Rectal smooth muscle tissue (tissue), 1 donor: ENCODE data around the gene PRR23E.

ENCODE experiments used
- H3K27ac ChIP-seq: one replicate; pipeline ENCODE4 v1.7.0; 2013; ENCODE audit warnings: low read depth, low read length, inconsistent platforms
- H3K27me3 ChIP-seq: one replicate; pipeline ENCODE4 v1.7.0; 2013; ENCODE audit warnings: low read length; ENCODE audit not compliant: control insufficient read depth, insufficient read depth
- H3K36me3 ChIP-seq: one replicate; pipeline ENCODE4 v1.7.0; 2013; ENCODE audit warnings: low read length; ENCODE audit not compliant: control insufficient read depth, insufficient read depth
- H3K4me1 ChIP-seq: one replicate; pipeline ENCODE4 v1.7.0; 2013; ENCODE audit warnings: low read length; ENCODE audit not compliant: control insufficient read depth, insufficient read depth
- H3K4me3 ChIP-seq: one replicate; pipeline ENCODE4 v1.7.0; 2013; ENCODE audit warnings: low read length
- H3K9ac ChIP-seq: one replicate; pipeline ENCODE4 v1.7.0; 2013; ENCODE audit warnings: low read length

The PRR23E gene

GRCh38 chr3:127156338-127157050, 36.4 kb upstream of the PRR23E start:
- Histone ChIP-seq H3K27me3 (peaks cover 5% of the 10 kb centered on the region), H3K27ac (no peak overlapping the region)

DNA sequence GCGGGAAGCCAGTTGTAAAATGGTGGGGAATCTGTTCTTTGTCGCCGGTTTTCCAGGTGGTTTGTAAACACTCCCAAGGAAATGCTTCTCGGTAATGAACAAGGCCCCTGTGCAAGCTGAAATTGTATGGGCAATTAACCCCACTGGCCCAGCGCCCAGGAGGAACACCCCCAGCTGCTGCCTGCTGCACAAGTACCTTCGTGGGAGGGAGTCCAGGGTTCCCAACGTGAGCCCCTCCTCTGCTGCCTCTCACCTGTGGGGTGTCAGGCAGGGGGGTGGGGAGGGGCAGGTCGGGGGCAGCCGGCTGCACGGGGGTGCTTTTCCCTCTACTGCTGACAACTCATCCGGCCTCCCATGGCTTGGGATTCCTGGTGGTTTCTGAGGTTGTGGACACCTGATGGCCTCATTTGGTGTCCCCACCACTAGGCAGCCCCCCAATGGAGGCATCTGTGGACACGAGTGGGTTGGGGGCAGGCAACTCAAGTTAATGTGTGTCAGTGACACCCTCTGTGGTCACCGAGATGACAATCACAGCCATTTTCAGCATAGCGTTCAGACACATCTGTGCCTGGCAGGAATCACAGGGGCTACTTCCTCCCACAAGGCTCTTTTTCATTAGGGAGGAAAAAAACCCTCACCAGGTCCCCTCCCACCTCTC, 35.6 kb upstream of the PRR23E start:
- Histone ChIP-seq H3K36me3 (no peaks in the 10 kb centered on the region), H3K4me1 (no peaks in the 10 kb centered on the region), H3K27me3 (peaks cover 5% of the 10 kb centered on the region), H3K27ac (no peak overlapping the region), H3K4me3 (no peak overlapping the region), H3K9ac (no peak overlapping the region)

More at GRCh38 chr3:127156338-127157050, 36.4 kb upstream of the PRR23E start:
- Histone ChIP-seq H3K36me3 (no peaks in the 10 kb centered on the region), H3K9ac (no peak overlapping the region), H3K4me1 (no peaks in the 10 kb centered on the region), H3K4me3 (no peak overlapping the region)

DNA sequence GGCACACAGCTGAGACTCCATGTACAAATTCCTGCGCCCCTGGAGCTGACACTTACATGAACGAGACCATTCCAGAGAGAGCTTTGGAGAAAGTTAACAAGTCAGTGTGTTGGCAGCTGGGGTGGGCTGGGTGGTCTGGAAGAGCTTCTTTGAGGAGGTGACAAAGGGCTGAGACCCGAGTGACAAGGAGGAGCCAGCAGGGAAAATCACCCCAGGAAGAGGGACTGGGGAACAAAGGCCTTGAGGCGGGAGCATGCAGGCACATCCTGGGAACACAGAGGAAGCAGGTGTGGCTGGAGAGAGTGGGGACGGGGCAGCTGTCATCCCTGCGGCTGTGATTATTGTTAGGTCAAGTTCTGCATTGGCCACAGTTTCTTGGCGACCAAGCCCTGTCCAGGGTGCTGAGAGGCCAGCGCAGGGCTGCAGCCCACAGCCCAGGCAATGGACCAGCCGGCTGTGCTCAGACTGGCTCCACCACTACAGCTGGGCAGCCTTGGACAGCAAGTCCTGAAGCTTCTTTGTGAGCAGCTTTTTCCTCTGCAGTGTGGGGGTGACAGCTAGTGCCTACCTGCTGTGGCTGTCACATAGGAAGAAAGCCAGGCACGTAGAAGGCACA, 34.2 kb upstream of the PRR23E start:
- Histone ChIP-seq H3K9ac (no peak overlapping the region), H3K4me1 (no peaks in the 10 kb centered on the region), H3K4me3 (no peak overlapping the region), H3K27me3 (no peaks in the 10 kb centered on the region), H3K27ac (no peak overlapping the region), H3K36me3 (no peaks in the 10 kb centered on the region)

- no peaks in the 10 kb centered on the region for H3K27me3 ChIP-seq
These were observed 33.4 kb upstream of the PRR23E start for GRCh38 chr3:127159543-127159942.

DNA sequence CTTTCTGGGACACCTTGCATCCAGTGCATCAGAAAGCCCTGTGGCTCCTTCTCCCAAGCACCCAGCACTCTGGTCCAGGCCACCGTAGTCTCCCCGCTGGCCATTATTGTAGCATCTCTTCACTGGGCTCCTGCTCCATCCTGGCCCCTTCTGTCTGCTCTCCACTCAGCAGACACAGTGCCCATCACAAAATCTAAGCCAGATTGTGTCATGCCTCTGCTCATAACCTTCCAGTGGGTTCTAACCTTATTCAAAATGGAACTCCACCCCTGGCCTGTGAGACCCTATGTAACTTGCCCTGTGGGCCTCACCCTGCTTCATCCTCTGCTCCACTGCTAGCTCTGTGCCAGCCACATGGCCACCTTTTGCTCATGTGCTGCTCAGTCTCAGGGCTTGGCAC, 31.7 kb upstream of the PRR23E start:
- H3K27ac ChIP-seq = no peak overlapping the region
- no peaks in the 10 kb centered on the region for H3K36me3 ChIP-seq
- no peaks in the 10 kb centered on the region for H3K27me3 ChIP-seq
- no peak overlapping the region for H3K4me3 ChIP-seq
- H3K4me1 ChIP-seq = no peaks in the 10 kb centered on the region
- H3K9ac ChIP-seq = no peak overlapping the region

More at GRCh38 chr3:127159543-127159942, 33.4 kb upstream of the PRR23E start:
- no peaks in the 10 kb centered on the region for H3K4me1 ChIP-seq
- no peak overlapping the region for H3K27ac ChIP-seq
- H3K9ac ChIP-seq = no peak overlapping the region
- no peak overlapping the region for H3K4me3 ChIP-seq
- H3K36me3 ChIP-seq = no peaks in the 10 kb centered on the region

DNA sequence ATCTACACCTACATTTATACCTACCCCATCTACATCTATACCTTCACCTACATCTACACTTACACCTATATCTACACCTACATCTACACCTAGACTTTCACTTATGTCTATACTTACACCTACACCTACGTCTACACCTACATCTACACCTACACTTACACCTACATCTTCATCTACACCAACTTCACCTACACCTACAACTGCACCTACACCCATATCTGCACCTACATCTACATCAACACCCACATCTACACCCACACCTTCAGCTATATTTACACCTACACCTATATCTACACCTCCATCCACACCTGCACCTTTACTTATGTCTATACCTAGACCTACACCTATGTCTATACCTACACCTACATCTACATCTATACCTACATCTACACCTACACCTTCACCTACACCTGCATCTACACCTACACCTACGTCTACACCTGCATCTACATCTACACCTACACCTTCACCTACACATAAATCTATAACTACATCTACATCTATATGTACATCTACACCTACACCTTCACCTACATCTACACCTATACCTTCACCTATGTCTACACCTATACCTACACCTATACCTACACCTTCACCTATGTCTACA, 30.9 kb upstream of the PRR23E start:
- no peak overlapping the region for H3K27ac ChIP-seq
- no peaks in the 10 kb centered on the region for H3K27me3 ChIP-seq
- H3K4me1 ChIP-seq = no peaks in the 10 kb centered on the region
- no peaks in the 10 kb centered on the region for H3K36me3 ChIP-seq
- no peak overlapping the region for H3K9ac ChIP-seq
- H3K4me3 ChIP-seq = no peak overlapping the region

DNA sequence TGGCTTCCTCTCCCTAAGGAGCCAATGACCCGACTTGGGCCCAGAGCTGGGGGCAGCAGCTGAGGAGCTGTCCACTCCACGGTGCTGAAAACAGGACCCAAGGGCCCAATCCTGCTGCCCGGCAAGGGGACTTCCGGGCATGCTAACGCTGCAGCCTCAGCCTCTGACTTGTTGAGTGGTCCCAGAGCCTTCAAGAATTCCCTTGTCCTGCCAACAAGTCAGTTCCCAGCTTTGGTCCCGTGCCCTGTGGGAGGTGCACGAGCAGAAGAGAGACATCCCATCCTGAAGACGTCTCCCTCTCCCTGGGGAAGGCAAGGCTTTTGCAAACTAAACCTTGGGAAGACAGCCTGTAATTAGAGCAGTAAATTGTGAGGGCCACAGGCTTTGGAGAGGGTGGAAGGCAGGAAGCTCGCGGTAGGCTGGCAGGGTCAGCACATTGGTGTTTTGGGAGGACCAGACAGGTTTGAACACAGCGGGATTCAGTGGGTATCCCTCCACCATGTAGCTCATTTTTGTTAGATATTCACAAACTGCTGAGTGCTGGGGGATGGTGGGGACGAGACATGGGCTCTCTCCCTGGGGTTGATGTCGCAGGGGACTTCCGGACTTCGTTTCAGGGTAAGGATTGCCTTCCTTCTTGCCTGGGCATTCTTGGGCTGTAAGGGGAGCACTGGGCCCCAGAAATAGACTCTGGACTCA, 29.8 kb upstream of the PRR23E start:
- H3K4me1 ChIP-seq = no peaks in the 10 kb centered on the region
- no peaks in the 10 kb centered on the region for H3K27me3 ChIP-seq
- H3K4me3 ChIP-seq = no peak overlapping the region

GRCh38 chr3:127164615-127165014, 28.3 kb upstream of the PRR23E start:
- Histone ChIP-seq H3K9ac (no peak overlapping the region), H3K36me3 (no peaks in the 10 kb centered on the region), H3K27me3 (no peaks in the 10 kb centered on the region), H3K4me1 (no peaks in the 10 kb centered on the region), H3K27ac (no peak overlapping the region), H3K4me3 (no peak overlapping the region)

More for the DNA sequence above, 29.8 kb upstream of the PRR23E start:
- H3K9ac ChIP-seq = no peak overlapping the region
- H3K27ac ChIP-seq = no peak overlapping the region
- H3K36me3 ChIP-seq = no peaks in the 10 kb centered on the region

DNA sequence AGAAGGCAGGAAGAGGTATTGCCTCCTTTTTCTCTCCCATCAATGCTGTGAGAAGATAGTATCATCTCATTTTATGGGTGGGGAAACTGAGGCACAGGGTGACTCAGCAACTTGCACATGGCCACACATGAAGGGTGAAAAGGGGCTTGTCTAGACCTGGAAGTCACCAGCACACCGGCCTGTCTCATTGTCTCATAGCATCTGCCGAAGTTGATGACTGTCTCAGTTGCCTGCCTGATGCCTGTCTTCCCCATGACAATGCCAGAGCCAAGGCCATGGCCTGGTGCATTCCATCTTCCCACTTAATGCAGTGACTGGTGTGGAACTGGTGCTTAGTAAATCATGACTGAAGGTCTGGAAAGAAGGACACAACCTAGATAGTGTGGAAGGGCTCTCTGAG, 27.9 kb upstream of the PRR23E start:
- no peaks in the 10 kb centered on the region for H3K4me1 ChIP-seq
- no peaks in the 10 kb centered on the region for H3K36me3 ChIP-seq
- H3K27ac ChIP-seq = no peak overlapping the region
- H3K27me3 ChIP-seq = no peaks in the 10 kb centered on the region
- no peak overlapping the region for H3K9ac ChIP-seq
- H3K4me3 ChIP-seq = no peak overlapping the region

DNA sequence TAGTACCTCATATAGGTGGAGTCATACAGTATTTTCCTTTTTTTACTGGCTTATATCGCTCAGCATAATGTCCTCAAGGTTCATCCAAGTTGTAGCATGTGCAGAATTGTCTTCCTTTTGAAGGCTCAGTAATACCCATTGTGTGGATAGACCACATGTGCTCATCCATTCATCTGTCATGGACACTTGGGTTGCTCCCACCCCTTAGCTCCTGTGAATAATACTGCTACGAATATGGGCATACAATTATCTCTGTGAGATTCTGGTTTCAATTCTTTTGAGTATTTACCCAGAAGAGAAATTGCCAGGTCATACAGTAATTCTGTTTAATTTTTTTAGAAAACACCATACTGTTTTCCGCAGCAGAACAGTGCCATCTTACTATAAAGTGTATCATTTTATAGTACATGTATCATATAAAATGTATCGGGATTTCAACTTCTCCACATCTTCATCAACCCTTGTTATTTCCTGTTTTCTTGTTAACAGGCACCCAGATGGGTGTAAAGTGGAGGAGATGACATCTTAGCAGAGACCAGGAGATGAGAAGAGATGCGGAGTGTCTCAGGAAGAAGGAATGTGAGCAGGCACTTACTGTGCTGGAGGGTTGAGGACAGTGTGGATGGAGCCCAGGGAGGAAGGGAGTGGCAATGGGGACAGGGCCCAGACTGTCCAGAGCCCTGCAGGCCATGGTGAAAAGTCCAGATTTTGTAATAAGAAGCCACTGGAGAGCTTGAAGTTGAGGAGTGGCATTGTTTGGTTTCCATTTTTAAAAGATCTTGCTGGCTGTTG, 27.0 kb upstream of the PRR23E start:
- no peak overlapping the region for H3K9ac ChIP-seq
- H3K27me3 ChIP-seq = no peaks in the 10 kb centered on the region
- H3K27ac ChIP-seq = no peak overlapping the region
- no peaks in the 10 kb centered on the region for H3K4me1 ChIP-seq
- H3K4me3 ChIP-seq = no peak overlapping the region
- H3K36me3 ChIP-seq = no peaks in the 10 kb centered on the region

DNA sequence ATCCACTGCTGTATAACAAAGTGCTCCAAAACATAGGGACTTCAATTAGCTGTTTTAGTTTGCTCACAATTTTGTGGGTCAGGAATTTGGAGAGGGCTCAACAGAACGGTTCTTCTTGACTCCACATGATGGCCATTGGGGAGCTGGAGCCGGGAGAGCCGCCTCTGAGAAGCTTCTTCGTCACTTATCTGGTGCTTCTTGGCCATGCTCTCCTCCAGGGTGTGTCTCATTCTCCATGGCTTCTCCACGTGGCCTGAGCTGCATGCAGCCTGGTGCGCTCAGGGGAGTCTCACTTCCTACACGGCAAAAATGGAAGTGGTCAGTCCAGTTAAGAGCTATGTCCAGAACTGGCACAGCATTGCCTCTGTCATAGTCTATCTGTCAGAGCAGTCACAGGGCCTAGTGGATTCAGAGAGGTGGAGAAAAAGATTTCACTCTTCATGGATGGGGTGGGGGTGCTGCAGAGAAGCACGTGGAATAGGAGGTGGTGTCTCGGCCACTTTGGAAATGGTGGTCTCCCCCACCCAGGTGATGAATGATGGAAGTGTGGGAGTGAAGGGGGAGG, 26.3 kb upstream of the PRR23E start:
- no peaks in the 10 kb centered on the region for H3K4me1 ChIP-seq
- no peak overlapping the region for H3K27ac ChIP-seq
- no peaks in the 10 kb centered on the region for H3K27me3 ChIP-seq
- no peak overlapping the region for H3K9ac ChIP-seq
- H3K36me3 ChIP-seq = no peaks in the 10 kb centered on the region
- H3K4me3 ChIP-seq = no peak overlapping the region
